Measurements from ENCODE around the gene CA5A.
"Not testable (repeated sequence)": the region's sequence is repeated elsewhere in the genome, so short reads cannot be mapped to it uniquely, and the experiment has no call there.

DNA sequence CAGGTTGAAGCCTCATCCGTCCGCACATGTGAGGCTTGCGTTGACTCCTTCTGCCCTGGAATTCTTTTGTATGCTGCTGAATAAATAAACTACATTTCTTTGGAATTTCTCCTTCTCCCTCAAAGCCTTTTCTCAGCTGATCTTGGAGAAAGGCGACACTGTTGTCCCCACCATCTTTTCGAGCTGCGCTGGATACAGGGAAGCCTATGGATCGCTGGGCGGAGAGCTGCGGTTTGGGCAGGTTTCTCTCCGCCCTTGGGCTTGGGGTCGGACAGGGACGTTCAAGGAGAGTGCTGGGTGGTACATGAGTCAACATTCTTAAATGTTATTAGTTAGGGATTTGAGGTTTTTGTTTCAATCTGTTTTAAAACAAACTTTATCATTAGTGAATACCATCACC lies 35.8 kb downstream of the CA5A start:
- TF ChIP-seq SRF (CRISPR knock-in tag; IDR thresholded peaks at IDR 0.05); EP300 (IDR thresholded peaks at IDR 0.05; ENCODE audit: low read length); ZNF140 (CRISPR knock-in tag; IDR thresholded peaks at IDR 0.05); MTA2 (IDR thresholded peaks at IDR 0.05; ENCODE audit: low read depth); ZBTB43 (CRISPR knock-in tag; IDR thresholded peaks at IDR 0.05); FOSL1 (tag; conservative IDR thresholded peaks at IDR 0.05); TFAM (CRISPR knock-in tag; conservative IDR thresholded peaks at IDR 0.05): not testable (repeated sequence)
- TF ChIP-seq, protein P1, sequence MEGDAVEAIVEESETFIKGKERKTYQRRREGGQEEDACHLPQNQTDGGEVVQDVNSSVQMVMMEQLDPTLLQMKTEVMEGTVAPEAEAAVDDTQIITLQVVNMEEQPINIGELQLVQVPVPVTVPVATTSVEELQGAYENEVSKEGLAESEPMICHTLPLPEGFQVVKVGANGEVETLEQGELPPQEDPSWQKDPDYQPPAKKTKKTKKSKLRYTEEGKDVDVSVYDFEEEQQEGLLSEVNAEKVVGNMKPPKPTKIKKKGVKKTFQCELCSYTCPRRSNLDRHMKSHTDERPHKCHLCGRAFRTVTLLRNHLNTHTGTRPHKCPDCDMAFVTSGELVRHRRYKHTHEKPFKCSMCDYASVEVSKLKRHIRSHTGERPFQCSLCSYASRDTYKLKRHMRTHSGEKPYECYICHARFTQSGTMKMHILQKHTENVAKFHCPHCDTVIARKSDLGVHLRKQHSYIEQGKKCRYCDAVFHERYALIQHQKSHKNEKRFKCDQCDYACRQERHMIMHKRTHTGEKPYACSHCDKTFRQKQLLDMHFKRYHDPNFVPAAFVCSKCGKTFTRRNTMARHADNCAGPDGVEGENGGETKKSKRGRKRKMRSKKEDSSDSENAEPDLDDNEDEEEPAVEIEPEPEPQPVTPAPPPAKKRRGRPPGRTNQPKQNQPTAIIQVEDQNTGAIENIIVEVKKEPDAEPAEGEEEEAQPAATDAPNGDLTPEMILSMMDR (IDR thresholded peaks at IDR 0.05 in 2 of 3, conservative IDR thresholded peaks at IDR 0.05 in 1 of 3; ENCODE audit: insufficient read depth in 2 of 3, low read depth in 1 of 3, low read length in 3 of 3), result not testable (repeated sequence)
- TF ChIP-seq, protein P2, sequence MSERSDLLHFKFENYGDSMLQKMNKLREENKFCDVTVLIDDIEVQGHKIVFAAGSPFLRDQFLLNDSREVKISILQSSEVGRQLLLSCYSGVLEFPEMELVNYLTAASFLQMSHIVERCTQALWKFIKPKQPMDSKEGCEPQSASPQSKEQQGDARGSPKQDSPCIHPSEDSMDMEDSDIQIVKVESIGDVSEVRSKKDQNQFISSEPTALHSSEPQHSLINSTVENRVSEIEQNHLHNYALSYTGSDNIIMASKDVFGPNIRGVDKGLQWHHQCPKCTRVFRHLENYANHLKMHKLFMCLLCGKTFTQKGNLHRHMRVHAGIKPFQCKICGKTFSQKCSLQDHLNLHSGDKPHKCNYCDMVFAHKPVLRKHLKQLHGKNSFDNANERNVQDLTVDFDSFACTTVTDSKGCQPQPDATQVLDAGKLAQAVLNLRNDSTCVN (CRISPR knock-in tag; IDR thresholded peaks at IDR 0.05), result not testable (repeated sequence)

Measured in K562 (cell line).